ENCODE results near the gene SDC4. TPM values are rescaled to one million over a fixed set of nuclear protein-coding genes. Genes with fewer than 3 reads are reported as not detected.
A peak's percentile ranks its signal among the peaks of the same experiment; 100 is the strongest.

SDC4 gene, protein sequence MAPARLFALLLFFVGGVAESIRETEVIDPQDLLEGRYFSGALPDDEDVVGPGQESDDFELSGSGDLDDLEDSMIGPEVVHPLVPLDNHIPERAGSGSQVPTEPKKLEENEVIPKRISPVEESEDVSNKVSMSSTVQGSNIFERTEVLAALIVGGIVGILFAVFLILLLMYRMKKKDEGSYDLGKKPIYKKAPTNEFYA
- polyA plus RNA-seq = under 1 TPM in 2 of 3 donors, not detected in 1; 0.56 to 0.69 TPM

DNA sequence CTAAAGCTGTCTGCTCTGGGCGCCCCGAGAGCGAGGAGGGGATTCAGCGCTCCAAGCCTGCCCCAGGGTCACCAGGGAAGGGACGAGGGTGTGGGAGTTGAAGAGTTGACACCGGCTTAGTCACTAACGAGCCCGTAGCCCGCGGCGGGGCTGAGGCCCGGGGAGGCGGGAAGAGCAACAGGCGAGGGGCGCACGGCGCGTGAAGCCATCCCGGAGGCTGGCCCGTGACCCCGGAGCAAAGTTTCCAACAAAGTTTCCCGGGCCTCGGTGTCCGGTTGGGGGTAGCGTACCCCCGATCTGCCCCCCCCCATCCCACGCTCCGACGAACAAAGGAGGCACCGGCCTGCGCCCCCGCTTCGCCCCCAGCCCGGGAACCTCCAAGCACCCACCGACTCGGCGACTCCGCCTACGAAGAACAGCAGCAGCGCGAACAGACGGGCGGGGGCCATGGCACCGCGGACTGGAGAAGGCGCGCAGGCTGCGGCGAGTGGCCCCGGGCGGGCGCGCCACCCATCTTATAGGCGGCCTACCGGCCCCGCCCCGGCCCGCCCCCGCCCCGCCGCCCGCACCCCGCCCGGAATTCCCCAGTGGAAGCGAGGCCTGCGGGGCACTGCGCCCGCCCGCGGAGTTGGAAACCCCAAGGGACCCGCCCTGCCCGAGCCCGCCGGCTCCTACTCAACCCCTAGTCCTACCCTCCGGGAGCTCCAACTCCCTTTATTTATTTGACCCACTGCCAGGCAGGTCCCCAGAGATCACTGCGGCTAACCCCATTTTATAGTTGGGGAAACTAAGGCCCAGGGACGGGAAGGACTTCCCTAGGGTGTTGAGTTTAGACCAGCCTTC is at the start of gene SDC4:
Gene SDC4, minus strand, starts transcription at position 489 of the 843 bp plus-strand sequence. Its CDS starts 40 bp downstream, at position 449.
- no peak within 1 kb of the TSS for H3K27ac Mint-ChIP-seq
- DNase-seq = peak; percentile 19 to 33 (median 26)
- H3K36me3 Mint-ChIP-seq = no peaks in the 10 kb centered on the region
- peaks cover 3 to 5% (median 4%) of the 10 kb centered on the region in 3 donors for H3K27me3 Mint-ChIP-seq (ENCODE audit: low read depth in 3 of 3)
- H3K4me1 Mint-ChIP-seq = peaks cover 8 to 14% of the 10 kb centered on the region in 2 donors
- H3K9me3 Mint-ChIP-seq = no peaks in the 10 kb centered on the region
- peak within 1 kb of the TSS; percentile 53 to 73 (median 68) for H3K4me3 Mint-ChIP-seq

DNA sequence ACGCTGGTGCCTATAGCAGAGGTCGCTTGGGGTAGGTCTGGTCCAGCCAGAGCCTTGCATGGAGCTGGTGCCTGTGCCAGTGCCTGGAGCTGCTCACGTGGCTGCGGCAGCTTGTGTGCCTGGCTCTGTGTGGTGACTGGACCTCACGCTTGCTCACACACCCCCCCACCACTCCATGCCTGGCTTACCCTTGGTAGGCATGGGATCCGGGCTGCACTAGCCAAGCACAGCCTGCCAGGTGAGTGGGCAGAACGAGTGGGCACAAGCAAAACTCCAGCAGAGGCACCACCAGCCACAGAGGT is 46.8 kb upstream of the SDC4 start:
- Mint-ChIP-seq H3K4me3 (no peak overlapping the region), H3K36me3 (peaks cover 5 to 18% (median 5%) of the 10 kb centered on the region in 3 donors), H3K4me1 (no peaks in the 10 kb centered on the region), H3K27me3 (ENCODE audit: low read depth in 3 of 3) (peaks cover 0 to 1% (median 0%) of the 10 kb centered on the region in 3 donors), H3K9me3 (peaks cover 0 to 4% (median 4%) of the 10 kb centered on the region in 6 donors), H3K27ac (no peak overlapping the region)
- no peak for DNase-seq

DNA sequence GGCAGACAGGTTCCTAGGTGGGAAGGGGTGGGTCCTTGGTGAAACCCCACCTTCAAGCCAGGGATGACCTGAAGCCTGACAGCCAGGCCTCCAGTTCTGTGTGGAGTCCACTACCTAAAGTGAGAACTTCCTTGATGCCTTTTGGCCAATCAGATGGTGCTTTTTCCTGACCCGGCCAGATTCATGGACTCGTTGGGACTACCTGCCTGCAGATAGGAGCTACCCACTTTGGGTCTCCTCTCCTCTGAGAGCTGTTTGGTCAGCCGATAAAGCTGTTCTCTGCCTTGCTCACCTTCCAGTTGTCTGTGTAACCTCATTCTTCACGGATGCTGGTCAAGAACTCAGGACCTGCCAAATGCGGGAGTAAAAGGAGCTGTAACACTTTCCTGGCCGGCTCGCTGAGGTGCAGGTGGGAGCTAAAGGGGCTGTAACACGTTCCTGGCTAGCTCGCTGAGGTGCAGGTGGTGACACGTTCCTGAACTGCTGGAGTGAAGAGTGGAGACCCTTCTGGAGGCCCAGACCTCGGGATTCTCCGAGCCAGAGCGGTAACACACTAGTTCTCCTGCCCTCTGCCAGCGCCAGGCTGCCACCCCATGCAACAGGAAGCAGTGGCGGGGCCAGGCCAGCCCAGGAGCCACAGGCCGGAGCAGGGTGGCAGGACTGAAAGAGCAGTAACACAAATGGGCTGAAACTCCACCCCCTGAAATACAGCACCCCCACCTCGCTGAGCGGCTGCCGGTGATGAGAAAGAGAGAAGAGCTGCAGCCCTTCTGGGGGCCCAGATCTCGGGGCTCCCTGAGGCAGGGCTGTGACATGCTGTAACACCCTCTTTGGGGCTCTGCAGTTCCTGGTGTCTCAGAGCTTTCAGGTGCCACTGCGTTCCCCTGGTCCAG is 46.2 kb upstream of the SDC4 start:
- no peak for DNase-seq
- H3K9me3 Mint-ChIP-seq = peaks cover 0 to 1% (median 0%) of the 10 kb centered on the region in 6 donors
- H3K27ac Mint-ChIP-seq = no peak overlapping the region
- H3K4me1 Mint-ChIP-seq = no peaks in the 10 kb centered on the region
- peaks cover 0 to 1% (median 0%) of the 10 kb centered on the region in 3 donors for H3K27me3 Mint-ChIP-seq (ENCODE audit: low read depth in 3 of 3)
- H3K4me3 Mint-ChIP-seq = no peak overlapping the region
- peaks cover 0 to 14% (median 0%) of the 10 kb centered on the region in 3 donors for H3K36me3 Mint-ChIP-seq

DNA sequence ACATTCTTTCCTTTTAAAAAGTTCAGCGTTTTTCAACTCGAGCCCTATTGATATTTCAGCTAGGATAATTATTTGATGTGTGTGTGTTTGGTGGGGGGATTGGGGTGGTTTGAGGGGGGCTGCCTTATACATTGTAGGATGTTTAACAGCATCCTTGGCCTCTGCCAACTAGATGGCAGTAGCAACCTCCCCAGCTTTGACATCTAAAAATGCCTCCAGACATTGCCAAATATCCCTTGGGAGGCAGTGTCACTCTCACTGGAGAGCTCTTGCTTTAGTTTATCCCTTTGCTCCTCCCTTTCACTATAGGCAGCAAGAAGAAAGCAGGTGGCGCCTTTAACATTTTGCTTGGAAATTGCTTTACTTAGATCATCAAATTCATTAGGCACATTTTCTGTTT is 44.5 kb upstream of the SDC4 start:
- H3K27ac Mint-ChIP-seq = no peak overlapping the region
- no peak for DNase-seq
- peaks cover 0 to 1% (median 0%) of the 10 kb centered on the region in 6 donors for H3K9me3 Mint-ChIP-seq
- H3K36me3 Mint-ChIP-seq = peaks cover 3 to 16% (median 4%) of the 10 kb centered on the region in 3 donors
- no peaks in the 10 kb centered on the region for H3K4me1 Mint-ChIP-seq
- peaks cover 0 to 3% (median 0%) of the 10 kb centered on the region in 3 donors for H3K27me3 Mint-ChIP-seq (ENCODE audit: low read depth in 3 of 3)
- H3K4me3 Mint-ChIP-seq = no peak overlapping the region

DNA sequence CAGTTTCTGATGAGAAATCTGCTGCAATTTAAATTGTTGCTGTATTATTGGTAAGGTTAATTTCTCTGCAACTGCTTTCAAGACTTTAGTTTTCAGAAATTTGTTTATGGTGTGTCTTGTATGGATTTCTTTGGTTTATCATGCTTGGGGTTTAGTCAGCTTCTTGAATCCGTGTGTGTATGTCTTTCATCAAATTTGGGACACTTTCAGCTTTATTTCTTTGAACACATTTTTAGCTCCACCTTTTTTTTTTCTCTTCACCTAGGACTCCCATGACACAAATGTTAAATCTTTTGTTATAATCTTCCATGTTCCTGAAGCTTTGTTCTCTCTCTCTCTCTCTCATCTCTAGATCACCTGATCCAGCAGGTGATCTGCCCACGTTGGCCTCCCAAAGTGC is 43.3 kb upstream of the SDC4 start:
- peaks cover 0 to 3% (median 0%) of the 10 kb centered on the region in 3 donors for H3K27me3 Mint-ChIP-seq (ENCODE audit: low read depth in 3 of 3)
- no peak for DNase-seq
- no peak overlapping the region for H3K27ac Mint-ChIP-seq
- H3K36me3 Mint-ChIP-seq = peaks cover 10 to 13% (median 11%) of the 10 kb centered on the region in 3 donors
- peaks cover 0 to 1% (median 0%) of the 10 kb centered on the region in 6 donors for H3K9me3 Mint-ChIP-seq
- H3K4me3 Mint-ChIP-seq = no peak overlapping the region
- H3K4me1 Mint-ChIP-seq = no peaks in the 10 kb centered on the region

DNA sequence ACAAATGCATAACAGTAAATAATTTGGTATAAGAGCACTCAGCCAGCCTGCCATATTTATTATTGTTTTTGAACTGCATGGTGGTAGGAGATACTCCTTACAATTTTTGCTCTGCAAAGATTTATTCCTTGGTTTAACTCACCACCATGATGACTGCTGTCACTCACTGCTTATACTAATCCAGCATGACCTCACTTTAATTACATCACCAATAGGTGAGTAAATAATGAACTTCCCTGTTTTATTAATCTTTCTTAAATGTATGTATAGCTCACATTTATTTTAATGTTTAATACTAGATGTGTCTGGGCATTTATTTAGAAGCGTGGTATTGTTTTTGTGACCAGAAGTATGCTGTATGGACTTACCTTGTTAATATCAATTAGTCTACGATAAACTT is 42.7 kb upstream of the SDC4 start:
- Mint-ChIP-seq H3K4me3 (no peak overlapping the region), H3K27ac (no peak overlapping the region)

DNA sequence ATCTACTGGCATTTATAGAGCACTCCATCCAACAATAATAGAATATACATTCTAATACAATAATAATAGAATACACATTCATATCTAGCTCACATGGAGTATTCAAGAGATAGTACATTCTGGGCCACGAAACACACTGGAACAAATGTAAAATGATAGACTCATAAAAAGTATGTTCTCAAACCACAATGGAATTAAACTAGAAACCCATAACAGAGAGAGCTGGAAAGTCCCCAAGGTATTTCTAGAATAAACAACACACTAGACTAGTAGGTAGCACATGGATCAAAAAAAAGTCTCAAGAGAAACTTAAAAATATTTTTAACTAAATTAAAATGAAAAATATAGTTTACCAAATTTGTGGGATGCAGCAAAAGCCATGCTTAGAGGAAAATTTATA is 39.0 kb upstream of the SDC4 start:
- peaks cover 10 to 14% (median 11%) of the 10 kb centered on the region in 3 donors for H3K36me3 Mint-ChIP-seq
- H3K27me3 Mint-ChIP-seq (ENCODE audit: low read depth in 3 of 3) = peaks cover 0 to 1% (median 0%) of the 10 kb centered on the region in 3 donors
- H3K4me3 Mint-ChIP-seq = no peak overlapping the region
- H3K9me3 Mint-ChIP-seq = peaks cover 0 to 1% (median 0%) of the 10 kb centered on the region in 6 donors
- DNase-seq = no peak
- H3K4me1 Mint-ChIP-seq = no peaks in the 10 kb centered on the region
- H3K27ac Mint-ChIP-seq = no peak overlapping the region

More for the DNA sequence above, 42.7 kb upstream of the SDC4 start:
- no peak for DNase-seq
- peaks cover 0 to 3% (median 0%) of the 10 kb centered on the region in 3 donors for H3K27me3 Mint-ChIP-seq (ENCODE audit: low read depth in 3 of 3)
- no peaks in the 10 kb centered on the region for H3K4me1 Mint-ChIP-seq
- peaks cover 10 to 13% (median 11%) of the 10 kb centered on the region in 3 donors for H3K36me3 Mint-ChIP-seq
- H3K9me3 Mint-ChIP-seq = peaks cover 0 to 1% (median 0%) of the 10 kb centered on the region in 6 donors

DNA sequence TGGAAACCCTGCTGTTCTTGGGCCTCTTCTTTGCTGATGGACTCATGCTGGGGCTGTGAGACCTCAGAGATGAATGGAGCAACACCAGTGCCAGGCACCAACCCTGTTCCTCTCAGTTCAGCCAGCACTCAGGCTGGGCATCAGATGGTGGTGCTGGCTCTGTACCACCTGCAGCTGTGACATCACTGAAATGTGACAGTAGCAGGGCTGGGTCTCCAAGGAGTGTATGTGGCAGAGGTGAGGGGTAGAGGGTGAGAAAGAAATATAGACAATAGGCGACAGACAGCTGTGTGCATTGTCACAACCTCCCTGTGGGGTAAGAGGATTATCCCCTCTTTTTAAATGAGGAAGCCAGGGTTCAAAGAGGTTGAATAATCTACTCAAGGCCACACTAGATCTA is 30.0 kb upstream of the SDC4 start, which contains the start of gene TP53TG5:
Gene TP53TG5, minus strand, starts transcription at position 135 of the 400 bp plus-strand sequence. Its CDS starts 89 bp downstream, at position 46.
- peaks cover 14 to 16% of the 10 kb centered on the region in 2 donors for H3K4me1 Mint-ChIP-seq
- no peak within 1 kb of the TSS for H3K4me3 Mint-ChIP-seq
- DNase-seq = no peak
- no peaks in the 10 kb centered on the region for H3K9me3 Mint-ChIP-seq
- H3K27me3 Mint-ChIP-seq (ENCODE audit: low read depth in 3 of 3) = peaks cover 0 to 13% (median 9%) of the 10 kb centered on the region in 3 donors
- no peak within 1 kb of the TSS for H3K27ac Mint-ChIP-seq
- H3K36me3 Mint-ChIP-seq = peaks cover 0 to 8% (median 4%) of the 10 kb centered on the region in 3 donors

DNA sequence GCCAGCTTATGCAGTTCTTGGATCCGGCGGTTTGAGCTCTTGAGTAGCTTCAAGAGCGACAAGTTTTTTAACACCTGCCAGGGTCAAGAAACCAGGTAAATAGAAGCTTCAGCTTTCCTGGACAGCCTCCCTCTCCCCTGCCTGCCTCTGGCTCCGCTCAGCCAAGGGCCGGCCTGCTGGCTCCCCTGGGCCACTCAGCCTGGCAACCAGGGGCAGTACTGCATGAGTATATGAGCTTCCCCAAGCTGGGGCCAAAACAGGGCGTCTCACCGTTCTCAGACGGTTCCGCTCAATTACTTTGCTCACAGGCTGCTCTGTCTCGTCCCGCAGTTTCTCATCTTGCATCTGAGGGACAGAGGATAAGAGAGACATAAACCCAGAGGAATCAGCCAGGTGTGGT is 29.0 kb upstream of the SDC4 start:
- H3K9me3 Mint-ChIP-seq = peaks cover 0 to 2% (median 0%) of the 10 kb centered on the region in 6 donors
- DNase-seq = no peak
- H3K4me3 Mint-ChIP-seq = no peak overlapping the region
- H3K27me3 Mint-ChIP-seq (ENCODE audit: low read depth in 3 of 3) = peaks cover 0 to 14% (median 9%) of the 10 kb centered on the region in 3 donors
- H3K4me1 Mint-ChIP-seq = peaks cover 22 to 24% of the 10 kb centered on the region in 2 donors
- H3K36me3 Mint-ChIP-seq = peaks cover 0 to 5% (median 4%) of the 10 kb centered on the region in 3 donors
- no peak overlapping the region for H3K27ac Mint-ChIP-seq

DNA sequence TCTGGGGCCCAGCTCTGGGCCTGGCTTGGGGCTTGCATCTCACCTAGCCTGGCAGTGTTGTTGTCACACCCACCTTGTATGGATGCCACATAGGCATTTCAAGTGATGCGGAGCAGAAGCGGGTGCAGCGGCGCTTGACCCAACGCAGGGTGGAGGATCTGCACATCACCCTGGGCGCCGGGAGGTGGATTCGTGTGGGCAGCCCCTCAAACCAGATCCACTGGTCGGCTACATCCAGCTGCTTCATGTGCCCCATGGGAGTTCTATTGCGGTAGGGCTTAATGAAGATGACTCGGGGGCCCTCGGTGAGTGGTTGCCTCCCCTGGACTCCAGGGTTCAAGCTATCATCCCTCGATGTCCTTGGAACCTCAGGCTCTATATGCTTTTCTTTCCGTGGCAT is 26.7 kb upstream of the SDC4 start:
- Mint-ChIP-seq H3K9me3 (peaks cover 0 to 2% (median 0%) of the 10 kb centered on the region in 6 donors), H3K27ac (peak overlapping the region in 3 of 6 donors; percentile 92 to 98 (median 94)), H3K4me1 (peaks cover 27 to 34% of the 10 kb centered on the region in 2 donors), H3K4me3 (peak overlapping the region in 3 of 5 donors; percentile 23 to 95 (median 89)), H3K36me3 (peaks cover 0 to 5% (median 0%) of the 10 kb centered on the region in 3 donors), H3K27me3 (ENCODE audit: low read depth in 3 of 3) (peaks cover 0 to 14% (median 9%) of the 10 kb centered on the region in 3 donors)
- no peak for DNase-seq

DNA sequence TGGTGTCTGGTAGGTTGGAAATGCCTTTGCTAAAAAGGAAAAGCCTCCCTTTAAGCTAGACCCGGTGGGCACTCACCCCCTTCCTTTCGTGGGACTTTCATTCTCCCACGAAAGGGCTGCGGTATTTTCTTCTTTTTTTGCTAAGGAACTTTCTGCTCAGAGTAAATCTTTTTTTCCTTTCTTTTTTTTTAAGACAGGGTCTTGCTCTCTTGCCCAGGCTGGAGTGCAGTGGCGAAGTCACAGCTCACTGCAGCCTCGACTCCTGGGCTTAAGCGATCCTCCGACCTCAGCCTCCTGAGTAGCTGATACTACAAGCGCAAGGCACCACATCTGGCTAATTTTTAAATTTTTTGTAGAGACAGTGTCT is 25.9 kb upstream of the SDC4 start:
- H3K9me3 Mint-ChIP-seq = peaks cover 0 to 2% (median 0%) of the 10 kb centered on the region in 6 donors
- peaks cover 30 to 38% of the 10 kb centered on the region in 2 donors for H3K4me1 Mint-ChIP-seq
- peak overlapping the region; percentile 81 to 95 (median 91) for H3K4me3 Mint-ChIP-seq
- no peaks in the 10 kb centered on the region for H3K36me3 Mint-ChIP-seq
- DNase-seq = no peak
- peaks cover 0 to 14% (median 9%) of the 10 kb centered on the region in 3 donors for H3K27me3 Mint-ChIP-seq (ENCODE audit: low read depth in 3 of 3)
- H3K27ac Mint-ChIP-seq = peak overlapping the region; percentile 89 to 98 (median 96)

DNA sequence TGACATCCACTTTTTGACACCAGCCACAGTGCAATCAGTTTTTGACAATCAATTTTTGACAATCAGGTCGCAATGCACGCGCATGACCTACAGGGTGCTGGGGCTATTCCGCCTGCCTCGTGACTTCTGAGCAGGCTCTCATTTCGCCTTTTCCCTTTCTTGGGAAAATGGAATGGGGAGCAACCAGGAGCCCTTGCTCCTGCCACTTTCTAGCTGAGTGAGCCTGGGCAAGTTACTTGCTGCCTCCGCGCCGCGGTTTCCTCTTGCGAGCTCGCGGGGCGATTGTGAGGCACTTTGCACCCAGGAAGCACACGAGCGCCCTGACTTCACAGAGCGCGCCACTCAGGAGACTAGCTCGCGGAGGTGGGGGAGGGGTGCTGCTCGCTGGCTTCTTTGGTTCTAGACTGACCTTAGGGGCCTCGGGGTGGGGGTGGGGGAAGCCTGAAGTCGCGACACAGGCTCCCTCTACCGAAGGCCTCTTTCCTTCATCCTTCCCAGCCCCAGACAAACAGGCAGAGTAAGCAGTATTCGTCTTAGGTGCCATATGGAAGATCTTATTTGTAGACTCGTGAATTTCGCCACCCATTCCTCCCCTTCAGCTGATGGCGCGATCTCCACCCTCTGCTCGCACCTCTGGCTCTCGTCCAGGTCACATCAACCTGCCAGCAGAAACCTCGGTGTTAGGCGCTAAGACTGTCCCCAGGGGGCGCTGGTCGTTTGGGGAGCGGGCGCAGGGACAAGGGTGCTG is 25.3 kb upstream of the SDC4 start:
- Mint-ChIP-seq H3K4me3 (peak overlapping the region; percentile 81 to 95 (median 91)), H3K4me1 (peaks cover 35 to 44% of the 10 kb centered on the region in 2 donors), H3K27me3 (ENCODE audit: low read depth in 3 of 3) (peaks cover 0 to 14% (median 9%) of the 10 kb centered on the region in 3 donors), H3K27ac (peak overlapping the region; percentile 89 to 98 (median 96)), H3K36me3 (peaks cover 0 to 4% (median 3%) of the 10 kb centered on the region in 3 donors), H3K9me3 (peaks cover 0 to 2% (median 0%) of the 10 kb centered on the region in 6 donors)
- DNase-seq = peak; percentile 81 to 86 (median 84)

Data from immature natural killer cell (primary cell).